DOHH2 (cell line): Measurements from ENCODE around the gene SUN2.

Experiments used
- H3F3A ChIP-seq: fragments of 200-600 bp; sonication (generic), shearing (Covaris generic); 2 replicates; pipeline ENCODE4 v1.6.0; 2016; ENCODE audit warnings: antibody characterized with exemption, mild to moderate bottlenecking; ENCODE audit not compliant: control insufficient read depth, insufficient read depth
- H3K27ac ChIP-seq: fragments of 200-600 bp; sonication (generic); 2 replicates; pipeline ENCODE4 v1.5.1; 2014; ENCODE audit warnings: low read depth, mild to moderate bottlenecking, low read length, moderate library complexity
- H3K27me3 ChIP-seq: fragments of 200-600 bp; sonication (generic); 2 replicates; pipeline ENCODE4 v1.6.1; 2014; ENCODE audit warnings: mild to moderate bottlenecking, low read length, mixed read lengths; ENCODE audit not compliant: control insufficient read depth
- H3K36me3 ChIP-seq: fragments of 200-600 bp; sonication (generic); 2 replicates; pipeline ENCODE4 v1.6.1; 2014; ENCODE audit warnings: mild to moderate bottlenecking, low read length, moderate library complexity, mixed read lengths; ENCODE audit not compliant: control insufficient read depth
- H3K4me1 ChIP-seq: fragments of 200-600 bp; sonication (generic); 2 replicates; pipeline ENCODE4 v1.6.1; 2014; ENCODE audit warnings: mild to moderate bottlenecking, low read length, mixed read lengths; ENCODE audit not compliant: control insufficient read depth
- H3K4me2 ChIP-seq: fragments of 200-600 bp; sonication (generic); 2 replicates; pipeline ENCODE4 v1.6.0; 2014; ENCODE audit warnings: mild to moderate bottlenecking, low read length, moderate library complexity
- H3K4me3 ChIP-seq: fragments of 200-600 bp; sonication (generic); 2 replicates; pipeline ENCODE4 v1.5.1; 2014; ENCODE audit warnings: mild to moderate bottlenecking, low read length, mixed read lengths
- H3K79me2 ChIP-seq: fragments of 200-600 bp; sonication (generic); 2 replicates; pipeline ENCODE4 v1.6.1; 2014; ENCODE audit warnings: mild to moderate bottlenecking, low read length, mixed read lengths; ENCODE audit not compliant: control insufficient read depth
- H3K9me2 ChIP-seq: fragments of 200-600 bp; sonication (generic); replicated peaks from 2 replicates; pipeline ENCODE4 v1.6.1; 2014; ENCODE audit warnings: mild to moderate bottlenecking, low read length, mixed read lengths; ENCODE audit not compliant: control insufficient read depth
- H3K9me3 ChIP-seq: fragments of 200-600 bp; sonication (generic); 2 replicates; pipeline ENCODE4 v1.6.1; 2014; ENCODE audit warnings: antibody characterized with exemption, low read length, mixed read lengths; ENCODE audit not compliant: control insufficient read depth, insufficient read depth
- H4K20me1 ChIP-seq: fragments of 200-600 bp; sonication (generic); 2 replicates; pipeline ENCODE4 v1.6.0; 2014; ENCODE audit warnings: low read depth, mild to moderate bottlenecking, antibody characterized with exemption, low read length, moderate library complexity; ENCODE audit not compliant: control insufficient read depth, insufficient read depth
- EZH2phosphoT487 ChIP-seq: fragments of 200-600 bp; sonication (generic); IDR thresholded peaks from 2 replicates; pipeline ENCODE4 v1.6.1; 2017; ENCODE audit warnings: borderline replicate concordance, mild to moderate bottlenecking, antibody characterized with exemption, low read length, moderate library complexity, mixed read lengths
- TF ChIP-seq, protein P1 (sequence below): fragments of 200-600 bp; sonication (generic); IDR thresholded peaks from one replicate; pipeline ENCODE4 v1.5.1; 2014; ENCODE audit warnings: antibody characterized with exemption, mild to moderate bottlenecking, low read depth, low read length; ENCODE audit not compliant: poor library complexity, severe bottlenecking

Gene SUN2

DNA sequence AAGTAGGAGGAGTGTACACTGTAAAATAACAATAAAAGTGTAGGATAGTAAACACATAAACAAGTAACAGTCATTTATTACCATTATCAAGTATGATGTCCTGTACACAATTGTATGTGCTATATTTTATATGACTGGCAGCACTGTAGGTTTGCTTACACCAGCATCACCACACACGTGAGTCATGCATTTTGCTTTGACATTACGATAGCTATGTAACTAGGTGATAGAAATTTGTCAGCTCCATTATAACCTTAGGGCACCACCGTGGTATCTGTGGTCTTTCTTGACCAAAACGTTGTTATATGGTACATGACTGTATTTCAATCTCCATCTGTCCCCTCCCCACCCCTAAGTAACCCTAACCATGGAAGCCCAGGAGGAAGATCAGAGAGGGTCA lies 37.0 kb upstream of the SUN2 start:
- Histone ChIP-seq H3K9me3 (no peaks in the 10 kb centered on the region), H3F3A (no peaks in the 10 kb centered on the region), H4K20me1 (no peaks in the 10 kb centered on the region), H3K27me3 (no peaks in the 10 kb centered on the region), H3K36me3 (no peaks in the 10 kb centered on the region), H3K4me1 (peaks cover 17% of the 10 kb centered on the region), H3K9me2 (no peaks in the 10 kb centered on the region), H3K27ac (no peak overlapping the region), H3K4me2 (peak overlapping the region; percentile 91), H3K4me3 (peak overlapping the region; percentile 79), H3K79me2 (no peaks in the 10 kb centered on the region; the same call in 1 of the 2 replicates)
- no peak for TF ChIP-seq EZH2phosphoT487
- TF ChIP-seq, protein P1, sequence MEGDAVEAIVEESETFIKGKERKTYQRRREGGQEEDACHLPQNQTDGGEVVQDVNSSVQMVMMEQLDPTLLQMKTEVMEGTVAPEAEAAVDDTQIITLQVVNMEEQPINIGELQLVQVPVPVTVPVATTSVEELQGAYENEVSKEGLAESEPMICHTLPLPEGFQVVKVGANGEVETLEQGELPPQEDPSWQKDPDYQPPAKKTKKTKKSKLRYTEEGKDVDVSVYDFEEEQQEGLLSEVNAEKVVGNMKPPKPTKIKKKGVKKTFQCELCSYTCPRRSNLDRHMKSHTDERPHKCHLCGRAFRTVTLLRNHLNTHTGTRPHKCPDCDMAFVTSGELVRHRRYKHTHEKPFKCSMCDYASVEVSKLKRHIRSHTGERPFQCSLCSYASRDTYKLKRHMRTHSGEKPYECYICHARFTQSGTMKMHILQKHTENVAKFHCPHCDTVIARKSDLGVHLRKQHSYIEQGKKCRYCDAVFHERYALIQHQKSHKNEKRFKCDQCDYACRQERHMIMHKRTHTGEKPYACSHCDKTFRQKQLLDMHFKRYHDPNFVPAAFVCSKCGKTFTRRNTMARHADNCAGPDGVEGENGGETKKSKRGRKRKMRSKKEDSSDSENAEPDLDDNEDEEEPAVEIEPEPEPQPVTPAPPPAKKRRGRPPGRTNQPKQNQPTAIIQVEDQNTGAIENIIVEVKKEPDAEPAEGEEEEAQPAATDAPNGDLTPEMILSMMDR = no peak

DNA sequence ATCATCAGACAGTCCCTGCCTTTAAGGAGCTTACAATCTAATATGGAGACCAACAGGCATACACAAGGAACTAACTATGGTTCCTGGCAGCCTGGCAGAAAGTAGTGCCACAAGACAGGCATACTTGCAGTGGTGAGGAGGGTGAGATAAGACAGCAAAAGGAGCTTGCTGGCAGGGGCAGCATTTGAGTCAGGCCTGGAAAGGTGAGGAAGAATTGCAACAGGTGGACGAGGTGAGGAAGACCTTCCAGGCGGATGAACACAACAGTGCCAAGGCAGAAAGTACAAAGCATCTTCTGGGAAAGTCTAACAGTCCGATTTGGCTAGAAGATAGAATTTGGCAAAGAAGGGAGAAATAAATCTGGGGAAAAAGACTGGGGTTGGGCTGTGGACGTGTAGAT lies 33.8 kb upstream of the SUN2 start:
- Histone ChIP-seq H3F3A (no peaks in the 10 kb centered on the region), H3K27ac (no peak overlapping the region)
- no peak for TF ChIP-seq EZH2phosphoT487
- TF ChIP-seq, protein P1 = no peak

DNA sequence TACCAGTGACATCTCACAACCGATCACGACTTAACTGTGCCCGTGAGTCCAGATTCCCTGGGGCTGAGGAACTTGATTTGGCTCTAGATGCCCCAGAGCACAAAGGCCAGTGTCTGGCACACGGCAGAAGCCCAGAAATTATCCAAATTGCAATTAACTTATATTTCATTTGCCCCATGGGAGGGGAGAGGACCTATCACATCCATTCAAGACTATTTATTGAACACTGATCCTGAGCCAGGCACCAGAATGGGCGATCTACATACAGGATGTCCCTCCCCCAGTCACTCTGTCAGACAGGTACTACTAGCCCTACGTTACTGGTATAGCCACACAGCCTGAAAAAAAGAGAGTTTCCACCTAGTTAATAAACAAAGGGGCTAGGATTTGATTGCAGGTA lies 33.0 kb upstream of the SUN2 start:
- Histone ChIP-seq H3K27me3 (no peaks in the 10 kb centered on the region), H3K36me3 (no peaks in the 10 kb centered on the region), H3K4me2 (no peak overlapping the region), H3F3A (no peaks in the 10 kb centered on the region), H3K4me3 (no peak overlapping the region), H3K4me1 (peaks cover 9% of the 10 kb centered on the region), H3K27ac (no peak overlapping the region), H3K9me2 (no peaks in the 10 kb centered on the region), H3K9me3 (no peaks in the 10 kb centered on the region), H4K20me1 (no peaks in the 10 kb centered on the region), H3K79me2 (no peaks in the 10 kb centered on the region; the same call in 1 of the 2 replicates)
- TF ChIP-seq, protein P1 = no peak
- no peak for TF ChIP-seq EZH2phosphoT487

More for the DNA sequence above, 33.8 kb upstream of the SUN2 start:
- Histone ChIP-seq H3K9me2 (no peaks in the 10 kb centered on the region), H4K20me1 (no peaks in the 10 kb centered on the region), H3K79me2 (no peaks in the 10 kb centered on the region; the same call in 1 of the 2 replicates), H3K27me3 (no peaks in the 10 kb centered on the region), H3K4me3 (no peak overlapping the region), H3K4me2 (no peak overlapping the region), H3K9me3 (no peaks in the 10 kb centered on the region), H3K36me3 (no peaks in the 10 kb centered on the region), H3K4me1 (peaks cover 14% of the 10 kb centered on the region)
